Activated T-helper 17 cell treated with anti-CD3 and anti-CD28 coated beads, Interleukin-2, amount 50 U/mL, for 72 hours (primary cell): ENCODE results near the gene NDUFAF2. TPM values are rescaled to one million over a fixed set of nuclear protein-coding genes. Genes with fewer than 3 reads are reported as not detected.

Source experiments
- ATAC-seq: fragments of 150-1000 bp; cut with Tn5 transposase; replicated peaks from 2 replicates; pipeline ENCODE4 v1.10.0; 2021; ENCODE audit warnings: mild to moderate bottlenecking, moderate library complexity
- H3K27ac Mint-ChIP-seq: one replicate; pipeline ENCODE4 v1.8.0; 2022; ENCODE audit warnings: mixed read lengths
- H3K27me3 Mint-ChIP-seq: one replicate; pipeline ENCODE4 v1.8.0; 2022; ENCODE audit warnings: mixed read lengths
- H3K36me3 Mint-ChIP-seq: one replicate; pipeline ENCODE4 v1.8.0; 2022; ENCODE audit warnings: low read depth, mild to moderate bottlenecking, mixed read lengths
- H3K4me1 Mint-ChIP-seq: one replicate; pipeline ENCODE4 v1.8.0; 2022; ENCODE audit warnings: mixed read lengths
- H3K4me3 Mint-ChIP-seq: one replicate; pipeline ENCODE4 v1.8.0; 2022; ENCODE audit warnings: mild to moderate bottlenecking, mixed read lengths
- H3K9me3 Mint-ChIP-seq: one replicate; pipeline ENCODE4 v1.8.0; 2022; ENCODE audit warnings: mixed read lengths
- total RNA-seq, 2 donors: library from RNA; stranded (reverse); gene quantifications; one replicate each; pipeline ENCODE4 v1.2.3, GENCODE V29; 2022

The NDUFAF2 gene
- 10 to 100 TPM; 13.6 to 30.4 TPM for total RNA-seq

- H3K9me3 Mint-ChIP-seq: no peaks in the 10 kb centered on the region
- no peak within 1 kb of the TSS for H3K27ac Mint-ChIP-seq
- H3K36me3 Mint-ChIP-seq: peaks cover 11% of the 10 kb centered on the region
- H3K4me1 Mint-ChIP-seq: no peaks in the 10 kb centered on the region
- H3K27me3 Mint-ChIP-seq: no peaks in the 10 kb centered on the region
- H3K4me3 Mint-ChIP-seq: no peak within 1 kb of the TSS
- peak; percentile 99 for ATAC-seq
Observed at GRCh38 chr5:60944904-60945812, at the start of gene NDUFAF2, which contains the start of gene ERCC8. Gene NDUFAF2, plus strand, starts transcription at chr5:60945205. Its CDS starts 51 bp downstream, at chr5:60945256. Gene ERCC8, minus strand, starts transcription at chr5:60945070. Its CDS starts 62 bp downstream, at chr5:60945008.

- Mint-ChIP-seq H3K36me3 (peaks cover 54% of the 10 kb centered on the region), H3K27ac (no peak overlapping the region), H3K9me3 (no peaks in the 10 kb centered on the region), H3K4me3 (no peak overlapping the region), H3K27me3 (no peaks in the 10 kb centered on the region), H3K4me1 (no peaks in the 10 kb centered on the region)
- ATAC-seq: no peak
Observed at GRCh38 chr5:60896991-60897390, 48.0 kb upstream of the NDUFAF2 start.

- ATAC-seq: no peak
Observed at GRCh38 chr5:60903356-60903755, 41.6 kb upstream of the NDUFAF2 start.

GRCh38 chr5:60916646-60917045, 28.4 kb upstream of the NDUFAF2 start:
- H3K4me1 Mint-ChIP-seq: no peaks in the 10 kb centered on the region
- H3K4me3 Mint-ChIP-seq: no peak overlapping the region
- no peaks in the 10 kb centered on the region for H3K9me3 Mint-ChIP-seq
- peaks cover 64% of the 10 kb centered on the region for H3K36me3 Mint-ChIP-seq
- no peaks in the 10 kb centered on the region for H3K27me3 Mint-ChIP-seq
- no peak for ATAC-seq
- H3K27ac Mint-ChIP-seq: no peak overlapping the region

More at GRCh38 chr5:60903356-60903755, 41.6 kb upstream of the NDUFAF2 start:
- Mint-ChIP-seq H3K36me3 (peaks cover 12% of the 10 kb centered on the region), H3K4me1 (no peaks in the 10 kb centered on the region), H3K4me3 (no peak overlapping the region), H3K27me3 (no peaks in the 10 kb centered on the region), H3K9me3 (no peaks in the 10 kb centered on the region), H3K27ac (no peak overlapping the region)

- no peak overlapping the region for H3K27ac Mint-ChIP-seq
- H3K9me3 Mint-ChIP-seq: no peaks in the 10 kb centered on the region
- H3K4me3 Mint-ChIP-seq: no peak overlapping the region
- H3K27me3 Mint-ChIP-seq: no peaks in the 10 kb centered on the region
- H3K4me1 Mint-ChIP-seq: no peaks in the 10 kb centered on the region
- peaks cover 71% of the 10 kb centered on the region for H3K36me3 Mint-ChIP-seq
- ATAC-seq: no peak
Observed at GRCh38 chr5:60918466-60918865, 26.5 kb upstream of the NDUFAF2 start.

GRCh38 chr5:60927450-60927849, 17.6 kb upstream of the NDUFAF2 start:
- H3K36me3 Mint-ChIP-seq: peaks cover 35% of the 10 kb centered on the region
- H3K9me3 Mint-ChIP-seq: no peaks in the 10 kb centered on the region
- no peaks in the 10 kb centered on the region for H3K27me3 Mint-ChIP-seq
- H3K4me1 Mint-ChIP-seq: no peaks in the 10 kb centered on the region
- H3K27ac Mint-ChIP-seq: no peak overlapping the region
- no peak overlapping the region for H3K4me3 Mint-ChIP-seq
- ATAC-seq: no peak

- ATAC-seq: no peak
- Mint-ChIP-seq H3K9me3 (no peaks in the 10 kb centered on the region), H3K4me3 (no peak overlapping the region), H3K4me1 (no peaks in the 10 kb centered on the region), H3K27me3 (no peaks in the 10 kb centered on the region), H3K36me3 (peaks cover 24% of the 10 kb centered on the region), H3K27ac (no peak overlapping the region)
Observed at GRCh38 chr5:60929024-60929423, 16.0 kb upstream of the NDUFAF2 start.

- H3K27ac Mint-ChIP-seq: no peak overlapping the region
- no peaks in the 10 kb centered on the region for H3K9me3 Mint-ChIP-seq
- H3K4me1 Mint-ChIP-seq: no peaks in the 10 kb centered on the region
- peaks cover 14% of the 10 kb centered on the region for H3K36me3 Mint-ChIP-seq
- no peaks in the 10 kb centered on the region for H3K27me3 Mint-ChIP-seq
- no peak for ATAC-seq
- no peak overlapping the region for H3K4me3 Mint-ChIP-seq
Observed at GRCh38 chr5:60943624-60944023, 1.4 kb upstream of the NDUFAF2 start.

- ATAC-seq: peak; percentile 21
- H3K4me3 Mint-ChIP-seq: no peak overlapping the region
- no peaks in the 10 kb centered on the region for H3K9me3 Mint-ChIP-seq
- no peaks in the 10 kb centered on the region for H3K27me3 Mint-ChIP-seq
- H3K4me1 Mint-ChIP-seq: peaks cover 4% of the 10 kb centered on the region
- no peak overlapping the region for H3K27ac Mint-ChIP-seq
- H3K36me3 Mint-ChIP-seq: peaks cover 6% of the 10 kb centered on the region
Observed at GRCh38 chr5:60945813-60946187, 795 bp downstream of the NDUFAF2 start.

- no peak for ATAC-seq
- Mint-ChIP-seq H3K9me3 (no peaks in the 10 kb centered on the region), H3K27ac (no peak overlapping the region), H3K36me3 (no peaks in the 10 kb centered on the region), H3K27me3 (no peaks in the 10 kb centered on the region), H3K4me1 (peaks cover 9% of the 10 kb centered on the region), H3K4me3 (no peak overlapping the region)
Observed at GRCh38 chr5:60948738-60949137, 3.7 kb downstream of the NDUFAF2 start.

GRCh38 chr5:60955239-60955638, 10.2 kb downstream of the NDUFAF2 start:
- Mint-ChIP-seq H3K9me3 (no peaks in the 10 kb centered on the region), H3K27ac (no peak overlapping the region), H3K27me3 (no peaks in the 10 kb centered on the region), H3K36me3 (no peaks in the 10 kb centered on the region), H3K4me1 (peaks cover 9% of the 10 kb centered on the region), H3K4me3 (no peak overlapping the region)
- ATAC-seq: no peak

GRCh38 chr5:60958088-60958487, 13.1 kb downstream of the NDUFAF2 start:
- no peaks in the 10 kb centered on the region for H3K9me3 Mint-ChIP-seq
- no peaks in the 10 kb centered on the region for H3K4me1 Mint-ChIP-seq
- no peak overlapping the region for H3K4me3 Mint-ChIP-seq
- H3K27ac Mint-ChIP-seq: no peak overlapping the region
- no peaks in the 10 kb centered on the region for H3K36me3 Mint-ChIP-seq
- no peak for ATAC-seq
- no peaks in the 10 kb centered on the region for H3K27me3 Mint-ChIP-seq

- H3K27me3 Mint-ChIP-seq: no peaks in the 10 kb centered on the region
- ATAC-seq: no peak
- H3K4me1 Mint-ChIP-seq: no peaks in the 10 kb centered on the region
- H3K4me3 Mint-ChIP-seq: no peak overlapping the region
- H3K9me3 Mint-ChIP-seq: no peaks in the 10 kb centered on the region
- no peak overlapping the region for H3K27ac Mint-ChIP-seq
- H3K36me3 Mint-ChIP-seq: no peaks in the 10 kb centered on the region
Observed at GRCh38 chr5:60958712-60959111, 13.7 kb downstream of the NDUFAF2 start.

GRCh38 chr5:60959156-60959555, 14.2 kb downstream of the NDUFAF2 start:
- H3K27me3 Mint-ChIP-seq: no peaks in the 10 kb centered on the region
- H3K4me1 Mint-ChIP-seq: no peaks in the 10 kb centered on the region
- H3K9me3 Mint-ChIP-seq: no peaks in the 10 kb centered on the region
- no peak for ATAC-seq
- no peak overlapping the region for H3K4me3 Mint-ChIP-seq
- no peaks in the 10 kb centered on the region for H3K36me3 Mint-ChIP-seq
- H3K27ac Mint-ChIP-seq: no peak overlapping the region

GRCh38 chr5:60960591-60960990, 15.6 kb downstream of the NDUFAF2 start:
- Mint-ChIP-seq H3K9me3 (no peaks in the 10 kb centered on the region), H3K4me1 (no peaks in the 10 kb centered on the region), H3K27me3 (no peaks in the 10 kb centered on the region), H3K27ac (no peak overlapping the region), H3K4me3 (no peak overlapping the region), H3K36me3 (no peaks in the 10 kb centered on the region)
- no peak for ATAC-seq
